Liver (tissue), 3 donors: ENCODE results near the gene SLC25A15.

Experiments used
- RAD21 ChIP-seq, 2 donors: IDR thresholded peaks; 2 replicates each; pipeline ENCODE4 v1.6.1; 2016; ENCODE audit warnings: antibody characterized with exemption in 2 of 2, mild to moderate bottlenecking in 2 of 2
- RXRA ChIP-seq, 2 donors: IDR thresholded peaks; 2 replicates each; pipeline ENCODE4 v1.6.1; 2017 to 2018; ENCODE audit warnings: antibody characterized with exemption in 2 of 2, mild to moderate bottlenecking in 1 of 2
- TAF1 ChIP-seq: conservative IDR thresholded peaks from 2 replicates; pipeline ENCODE4 v1.6.1; 2016; ENCODE audit warnings: antibody characterized with exemption, mild to moderate bottlenecking
- YY1 ChIP-seq: IDR thresholded peaks from 2 replicates; pipeline ENCODE4 v1.6.1; 2016; ENCODE audit warnings: antibody characterized with exemption, mild to moderate bottlenecking
- TF ChIP-seq, protein P1 (sequence below): fragments of 150-350 bp; IDR thresholded peaks from 2 replicates; pipeline ENCODE4 v1.5.1; 2017; ENCODE audit warnings: improper control_type of control experiment, low read depth, low read length; ENCODE audit not compliant: missing input control
- TF ChIP-seq, protein P2 (sequence below): IDR thresholded peaks from 2 replicates; pipeline ENCODE4 v1.6.1; 2016; ENCODE audit warnings: antibody characterized with exemption
- TF ChIP-seq, protein P3 (sequence below): IDR thresholded peaks from 2 replicates; pipeline ENCODE4 v1.6.1; 2016; ENCODE audit warnings: antibody characterized with exemption
- TF ChIP-seq, protein P4 (sequence below): IDR thresholded peaks from 2 replicates; pipeline ENCODE4 v1.6.1; 2016; ENCODE audit warnings: antibody characterized with exemption
- donor health status: healthy.
- donor health status: healthy.

DNA sequence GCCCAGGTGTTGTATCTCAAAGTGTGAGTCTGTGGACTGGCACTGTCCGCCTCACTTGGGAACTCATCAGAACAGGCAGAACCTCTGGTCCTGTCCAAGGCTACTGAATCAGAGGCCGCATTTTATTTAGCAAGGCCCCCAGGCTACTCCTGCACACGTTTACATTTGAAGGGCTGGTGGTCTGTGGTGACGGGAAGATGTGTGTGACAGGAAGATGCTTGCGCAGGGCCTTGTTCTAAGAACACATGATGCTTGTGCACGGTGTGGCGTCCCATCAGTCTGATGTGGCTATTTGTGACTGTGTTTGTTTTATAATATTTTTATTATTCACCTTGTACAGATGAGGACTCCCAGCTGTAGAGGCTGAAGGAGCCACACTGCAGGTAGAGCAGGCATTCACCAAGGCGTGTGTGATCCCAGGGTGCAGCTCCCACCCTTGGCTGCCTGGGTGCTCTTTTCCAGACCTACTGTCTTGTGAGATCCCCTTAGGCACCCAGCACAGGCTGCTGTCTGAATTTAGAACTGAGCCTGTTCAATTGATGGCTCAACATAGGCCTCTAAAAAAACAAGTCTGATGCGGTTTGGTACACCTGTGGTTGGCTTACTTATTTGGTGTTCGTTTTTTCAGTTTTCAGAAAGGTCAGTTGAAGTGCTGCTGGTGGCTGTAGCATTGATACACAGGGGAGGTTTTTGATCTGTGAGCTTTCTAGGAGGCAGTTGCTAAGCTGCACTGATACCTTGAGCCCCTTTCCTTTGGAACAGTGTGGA, 3.1 kb downstream of the SLC25A15 start:
- TF ChIP-seq, protein P1, sequence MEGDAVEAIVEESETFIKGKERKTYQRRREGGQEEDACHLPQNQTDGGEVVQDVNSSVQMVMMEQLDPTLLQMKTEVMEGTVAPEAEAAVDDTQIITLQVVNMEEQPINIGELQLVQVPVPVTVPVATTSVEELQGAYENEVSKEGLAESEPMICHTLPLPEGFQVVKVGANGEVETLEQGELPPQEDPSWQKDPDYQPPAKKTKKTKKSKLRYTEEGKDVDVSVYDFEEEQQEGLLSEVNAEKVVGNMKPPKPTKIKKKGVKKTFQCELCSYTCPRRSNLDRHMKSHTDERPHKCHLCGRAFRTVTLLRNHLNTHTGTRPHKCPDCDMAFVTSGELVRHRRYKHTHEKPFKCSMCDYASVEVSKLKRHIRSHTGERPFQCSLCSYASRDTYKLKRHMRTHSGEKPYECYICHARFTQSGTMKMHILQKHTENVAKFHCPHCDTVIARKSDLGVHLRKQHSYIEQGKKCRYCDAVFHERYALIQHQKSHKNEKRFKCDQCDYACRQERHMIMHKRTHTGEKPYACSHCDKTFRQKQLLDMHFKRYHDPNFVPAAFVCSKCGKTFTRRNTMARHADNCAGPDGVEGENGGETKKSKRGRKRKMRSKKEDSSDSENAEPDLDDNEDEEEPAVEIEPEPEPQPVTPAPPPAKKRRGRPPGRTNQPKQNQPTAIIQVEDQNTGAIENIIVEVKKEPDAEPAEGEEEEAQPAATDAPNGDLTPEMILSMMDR: no peak
- no peak for TF ChIP-seq RAD21 (IDR thresholded peaks at IDR 0.05)
- TF ChIP-seq, protein P2, sequence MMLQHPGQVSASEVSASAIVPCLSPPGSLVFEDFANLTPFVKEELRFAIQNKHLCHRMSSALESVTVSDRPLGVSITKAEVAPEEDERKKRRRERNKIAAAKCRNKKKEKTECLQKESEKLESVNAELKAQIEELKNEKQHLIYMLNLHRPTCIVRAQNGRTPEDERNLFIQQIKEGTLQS: no peak
- TF ChIP-seq YY1: no peak
- TF ChIP-seq, protein P3, sequence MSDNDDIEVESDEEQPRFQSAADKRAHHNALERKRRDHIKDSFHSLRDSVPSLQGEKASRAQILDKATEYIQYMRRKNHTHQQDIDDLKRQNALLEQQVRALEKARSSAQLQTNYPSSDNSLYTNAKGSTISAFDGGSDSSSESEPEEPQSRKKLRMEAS: no peak
- TF ChIP-seq, protein P4, sequence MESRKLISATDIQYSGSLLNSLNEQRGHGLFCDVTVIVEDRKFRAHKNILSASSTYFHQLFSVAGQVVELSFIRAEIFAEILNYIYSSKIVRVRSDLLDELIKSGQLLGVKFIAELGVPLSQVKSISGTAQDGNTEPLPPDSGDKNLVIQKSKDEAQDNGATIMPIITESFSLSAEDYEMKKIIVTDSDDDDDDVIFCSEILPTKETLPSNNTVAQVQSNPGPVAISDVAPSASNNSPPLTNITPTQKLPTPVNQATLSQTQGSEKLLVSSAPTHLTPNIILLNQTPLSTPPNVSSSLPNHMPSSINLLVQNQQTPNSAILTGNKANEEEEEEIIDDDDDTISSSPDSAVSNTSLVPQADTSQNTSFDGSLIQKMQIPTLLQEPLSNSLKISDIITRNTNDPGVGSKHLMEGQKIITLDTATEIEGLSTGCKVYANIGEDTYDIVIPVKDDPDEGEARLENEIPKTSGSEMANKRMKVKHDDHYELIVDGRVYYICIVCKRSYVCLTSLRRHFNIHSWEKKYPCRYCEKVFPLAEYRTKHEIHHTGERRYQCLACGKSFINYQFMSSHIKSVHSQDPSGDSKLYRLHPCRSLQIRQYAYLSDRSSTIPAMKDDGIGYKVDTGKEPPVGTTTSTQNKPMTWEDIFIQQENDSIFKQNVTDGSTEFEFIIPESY: no peak
- TF ChIP-seq RXRA (IDR thresholded peaks at IDR 0.05): no peak
- no peak for TF ChIP-seq TAF1
